HG03066 (cell line): ENCODE measurements around the gene TOR1AIP2.

Source experiments
- ATAC-seq: cut with Tn5 transposase; IDR thresholded peaks from one replicate; pipeline ENCODE4 v1.9.1; 2021; ENCODE audit warnings: low read depth; ENCODE audit not compliant: unreplicated experiment

The TOR1AIP2 gene

GRCh38 chr1:179877586-179878265, at the start of gene TOR1AIP2:
Gene TOR1AIP2 (minus strand): TSS chr1:179877803. CDS start chr1:179852665, 25,138 bp downstream.
- peak; percentile 55 for ATAC-seq

DNA sequence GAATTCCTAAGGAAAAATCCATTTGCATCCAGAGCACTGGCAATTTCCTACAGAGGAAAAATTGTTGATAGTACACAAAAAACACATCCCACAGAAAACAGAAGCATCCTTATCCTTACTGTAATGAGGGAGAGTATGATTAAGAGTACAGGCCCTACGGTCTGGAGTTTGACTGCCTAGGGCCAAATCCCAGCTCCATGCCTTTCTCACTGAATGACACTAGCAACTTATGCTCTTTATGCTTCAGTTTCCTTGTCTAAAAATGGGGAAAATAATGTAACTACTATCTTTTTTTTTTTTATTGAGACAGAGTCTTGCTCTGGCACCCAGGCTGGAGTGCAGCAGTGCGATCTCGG, 49.2 kb upstream of the TOR1AIP2 start:
- ATAC-seq: no peak

DNA sequence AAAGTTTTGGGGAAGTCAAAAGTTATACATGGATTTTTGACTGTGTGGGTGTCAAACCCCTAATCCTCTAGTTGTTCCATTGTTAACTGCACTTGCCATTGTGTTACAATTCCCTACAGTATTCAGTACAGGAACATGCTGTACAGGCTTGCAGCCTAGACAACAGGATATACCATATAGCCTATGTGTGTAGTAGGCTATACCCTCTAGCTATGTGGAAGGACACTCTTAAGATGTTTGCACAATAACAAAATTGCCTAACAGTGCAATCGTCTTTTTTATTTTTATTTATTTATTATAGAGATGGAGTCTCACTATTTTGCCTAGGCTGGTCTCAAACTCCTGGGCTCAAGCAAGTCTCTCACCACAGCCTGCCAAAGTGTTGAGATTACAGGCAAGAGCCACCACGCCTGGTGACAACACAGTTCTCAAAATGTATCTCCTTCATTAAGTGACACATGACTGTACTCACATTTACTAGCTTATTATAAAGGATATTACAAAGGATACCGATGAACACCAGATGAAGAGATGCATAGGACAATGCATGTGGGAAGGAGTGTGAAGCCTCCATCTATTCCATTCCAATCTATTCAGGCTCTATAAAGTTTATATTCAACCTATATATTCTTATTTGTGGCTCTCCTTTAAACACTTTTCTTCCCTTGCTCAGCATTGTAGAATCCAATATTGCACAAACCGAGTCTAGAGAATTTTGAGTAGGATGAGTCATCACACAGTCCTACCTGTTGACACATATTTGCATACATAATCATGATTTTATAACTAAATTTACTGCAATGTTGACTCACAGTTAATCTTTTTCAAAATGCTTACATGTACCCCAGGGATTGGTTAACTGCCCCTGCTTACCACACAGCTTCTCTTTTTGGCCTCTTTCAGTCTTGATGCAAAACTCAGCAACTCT, 48.6 kb upstream of the TOR1AIP2 start:
- ATAC-seq: no peak

GRCh38 chr1:179925302-179925701, 47.7 kb upstream of the TOR1AIP2 start:
- no peak for ATAC-seq

DNA sequence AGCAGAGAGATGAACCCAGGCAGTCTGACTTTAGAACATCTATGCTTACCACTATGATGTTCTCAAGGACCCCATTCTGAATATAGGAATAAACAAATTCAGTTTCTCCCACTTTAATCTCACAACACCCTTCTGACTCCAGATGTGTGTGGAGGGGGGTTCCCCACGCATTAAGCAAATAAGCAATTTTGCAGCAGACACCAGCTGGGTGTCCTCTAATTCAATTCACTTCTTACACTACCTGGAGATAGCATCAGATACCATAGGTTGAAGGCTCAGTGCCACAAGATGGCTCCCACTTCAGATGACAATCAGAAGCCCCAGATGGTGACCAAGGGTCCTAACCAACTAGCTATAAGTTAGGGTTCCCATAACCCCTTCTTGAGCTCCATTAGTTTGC, 46.7 kb upstream of the TOR1AIP2 start:
- ATAC-seq: no peak

DNA sequence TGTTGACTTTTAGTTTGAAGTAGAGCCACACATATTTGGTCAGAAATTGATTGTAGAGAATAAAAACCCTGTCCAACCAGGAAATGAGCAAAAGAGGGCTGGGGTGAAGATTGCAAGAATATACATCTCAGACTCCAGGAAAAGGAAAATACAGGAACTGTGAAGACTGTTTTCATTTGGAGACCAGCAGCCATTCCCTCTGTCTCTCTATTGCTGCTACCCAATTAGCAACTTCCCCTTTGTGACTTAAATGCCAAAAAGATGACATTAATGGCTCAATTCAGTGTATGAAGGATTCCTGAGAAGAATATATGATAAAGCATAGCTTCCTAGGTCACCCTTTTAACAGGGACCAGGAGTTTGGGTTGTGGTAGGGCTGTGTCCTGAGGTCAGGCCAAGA, 45.4 kb upstream of the TOR1AIP2 start:
- no peak for ATAC-seq

DNA sequence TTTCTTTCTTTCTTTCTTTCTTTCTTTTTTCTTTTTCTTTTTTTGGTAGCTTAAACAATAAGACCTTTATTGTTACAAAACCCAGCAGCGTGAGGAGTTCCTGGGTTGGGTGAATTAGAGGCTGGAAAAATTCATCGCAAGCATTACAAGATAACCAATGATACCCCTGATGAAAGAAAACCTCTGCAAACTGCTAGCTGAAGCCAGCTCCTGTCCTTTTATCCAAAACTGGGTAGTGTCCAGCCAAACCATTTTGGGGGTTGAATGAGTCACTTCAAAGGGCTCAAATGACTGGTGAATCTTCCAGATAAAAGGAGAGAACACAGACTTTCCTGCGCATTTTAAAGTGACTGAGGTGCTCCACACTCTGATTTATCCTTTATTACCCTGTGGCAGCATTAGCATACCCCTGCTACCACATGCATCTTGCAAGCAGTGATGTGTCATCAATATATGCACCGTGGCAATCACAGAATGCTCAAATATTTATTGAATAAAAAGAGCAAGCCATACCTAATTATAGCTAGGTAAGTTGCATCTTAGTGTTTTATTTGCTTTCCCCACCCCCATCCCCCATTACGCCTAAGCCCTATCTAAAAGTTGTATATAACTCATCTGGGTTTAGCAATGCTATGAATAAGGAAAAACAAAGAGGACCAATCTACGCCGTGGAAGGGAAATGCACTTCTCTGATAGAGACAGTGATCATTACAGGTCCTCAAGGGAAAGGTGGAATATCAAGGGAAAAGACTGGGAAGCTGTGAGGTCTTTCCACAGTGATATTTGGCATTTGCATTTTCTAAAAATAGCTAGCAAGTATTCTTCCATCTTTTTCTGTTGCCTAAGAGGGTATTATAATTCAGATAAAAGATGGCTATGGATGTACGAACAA, 44.6 kb upstream of the TOR1AIP2 start:
- no peak for ATAC-seq

GRCh38 chr1:179921472-179921871, 43.9 kb upstream of the TOR1AIP2 start:
- ATAC-seq: no peak

- ATAC-seq: no peak
Observed at GRCh38 chr1:179917601-179918429, 40.2 kb upstream of the TOR1AIP2 start.

DNA sequence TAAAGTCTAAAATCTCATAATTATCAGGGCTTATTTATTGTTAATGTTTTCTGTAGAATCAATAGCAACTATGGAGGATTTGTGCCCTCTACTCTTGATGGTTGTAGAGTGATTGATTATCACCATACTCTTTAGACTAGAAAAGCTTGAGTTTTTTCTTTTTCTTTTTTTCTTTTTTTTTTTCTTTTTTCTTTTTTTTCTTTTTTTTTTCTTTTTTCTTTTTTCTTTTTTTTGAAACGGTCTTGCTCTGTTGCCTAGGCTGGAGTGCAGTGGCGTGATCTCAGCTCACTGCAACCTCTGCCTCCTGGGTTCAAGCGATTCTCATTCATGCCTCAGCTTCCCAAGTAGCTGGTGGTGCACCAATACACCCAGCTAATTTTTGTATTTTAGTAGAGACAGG, 34.2 kb upstream of the TOR1AIP2 start:
- ATAC-seq: no peak

DNA sequence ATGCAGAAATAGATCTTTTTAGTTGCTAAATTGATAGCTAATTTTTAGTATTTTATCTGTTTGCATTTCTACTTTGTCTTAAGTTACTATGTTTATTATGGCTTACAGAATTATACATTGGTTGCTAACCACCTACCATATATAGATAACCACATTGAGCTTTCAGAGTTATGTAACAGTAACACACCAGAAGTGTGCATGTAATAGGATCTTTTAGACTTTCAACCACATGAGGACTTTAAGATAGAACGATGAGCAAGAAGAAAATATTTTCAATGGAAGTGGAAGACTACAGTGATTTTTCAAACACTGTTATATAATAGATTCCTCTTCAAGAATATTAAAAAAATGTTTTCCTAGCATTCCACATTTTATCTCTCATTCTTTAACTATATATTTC, 33.3 kb upstream of the TOR1AIP2 start:
- ATAC-seq: no peak

GRCh38 chr1:179889589-179889988, 12.0 kb upstream of the TOR1AIP2 start:
- ATAC-seq: no peak

DNA sequence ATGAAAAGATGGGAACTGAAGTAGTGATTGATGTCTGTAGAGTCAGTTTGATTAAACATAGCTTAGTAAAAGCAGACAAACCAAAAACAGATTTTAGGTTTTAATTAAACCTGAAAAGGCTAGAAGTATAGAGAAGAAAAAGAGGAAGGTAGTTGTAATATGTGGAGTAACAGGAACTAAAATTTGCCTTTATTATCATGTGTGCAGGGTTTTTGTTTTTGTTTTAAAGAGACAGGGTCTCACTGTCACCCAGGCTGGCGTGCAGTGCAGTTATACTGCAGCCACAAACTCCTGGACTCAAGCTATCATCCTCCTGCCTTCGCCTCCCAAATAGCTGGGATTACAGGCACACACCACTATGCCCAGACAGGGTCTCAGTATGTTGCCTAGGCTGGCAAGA, 10.5 kb upstream of the TOR1AIP2 start:
- no peak for ATAC-seq

- ATAC-seq: no peak
Observed at GRCh38 chr1:179883745-179884138, 6.1 kb upstream of the TOR1AIP2 start.

DNA sequence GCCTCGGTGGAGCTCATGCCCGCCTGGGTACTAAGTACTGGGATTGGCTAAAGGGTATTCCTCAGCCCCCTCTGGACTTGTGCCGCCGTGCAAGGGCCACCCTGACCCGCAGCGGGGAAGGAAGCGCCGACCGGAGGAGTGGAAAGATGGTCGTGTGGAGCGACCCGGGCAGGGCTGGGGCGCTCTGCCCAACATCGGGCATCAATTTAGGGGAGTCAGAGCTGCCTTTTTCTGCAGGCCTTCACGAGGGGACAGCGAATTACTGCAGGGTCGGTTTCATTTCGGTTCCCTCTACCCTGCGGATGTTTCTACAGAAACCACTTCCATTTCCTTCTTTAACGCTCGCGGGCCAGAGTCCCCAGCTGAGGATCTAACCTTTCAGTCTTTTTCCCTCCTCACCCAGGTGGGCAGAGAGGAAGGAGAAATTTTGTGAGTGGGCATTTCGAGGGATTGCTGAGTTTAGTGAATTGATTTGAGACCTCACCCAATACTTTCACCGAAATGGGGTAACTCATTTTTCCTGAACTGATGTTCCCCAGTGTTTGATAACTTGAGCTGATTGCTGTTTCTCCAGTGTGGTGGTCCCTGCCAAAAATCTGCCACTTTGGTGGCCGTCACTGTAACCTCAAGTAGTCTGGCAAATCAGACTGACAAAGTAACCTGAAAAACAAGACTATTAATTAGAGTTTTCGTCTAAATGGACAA, 5.6 kb upstream of the TOR1AIP2 start:
- ATAC-seq: peak; percentile 16

DNA sequence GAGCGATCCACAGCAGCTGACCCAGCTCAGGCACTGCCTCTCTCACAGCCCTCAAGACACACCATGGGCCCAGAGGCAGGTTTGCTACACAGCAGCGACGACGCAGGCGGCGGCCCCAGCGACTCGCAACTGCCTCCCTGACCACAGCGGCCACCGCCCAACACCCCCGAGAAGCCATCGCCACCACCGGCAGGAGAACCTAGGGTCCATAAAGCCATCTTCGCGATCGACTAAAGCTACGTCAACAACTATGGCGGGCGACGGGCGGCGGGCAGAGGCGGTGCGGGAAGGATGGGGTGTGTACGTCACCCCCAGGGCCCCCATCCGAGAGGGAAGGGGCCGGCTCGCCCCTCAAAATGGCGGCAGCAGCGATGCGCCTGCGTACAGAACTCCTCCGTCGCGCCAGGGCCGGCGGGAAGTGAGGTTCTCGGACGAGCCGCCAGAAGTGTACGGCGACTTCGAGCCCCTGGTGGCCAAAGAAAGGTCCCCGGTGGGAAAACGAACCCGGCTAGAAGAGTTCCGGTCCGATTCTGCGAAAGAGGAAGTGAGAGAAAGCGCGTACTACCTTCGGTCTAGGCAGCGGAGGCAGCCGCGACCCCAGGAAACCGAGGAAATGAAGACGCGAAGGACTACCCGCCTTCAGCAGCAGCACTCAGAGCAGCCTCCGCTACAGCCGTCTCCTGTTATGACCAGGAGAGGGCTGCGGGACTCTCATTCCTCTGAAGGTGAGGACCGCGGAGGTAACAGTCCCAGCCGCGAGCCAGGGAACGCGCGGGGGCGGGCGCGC, 4.8 kb upstream of the TOR1AIP2 start, which contains the start of gene TOR1AIP1:
Gene TOR1AIP1, plus strand, starts transcription at position 33 of the 787 bp plus-strand sequence. Its CDS starts 218 bp downstream, at position 251.
- peak; percentile 68 for ATAC-seq

GRCh38 chr1:179881642-179882252, 4.1 kb upstream of the TOR1AIP2 start:
- peak; percentile 0 for ATAC-seq

- no peak for ATAC-seq
Observed at GRCh38 chr1:179879797-179880196, 2.2 kb upstream of the TOR1AIP2 start.
